Measurements from ENCODE around the gene LGALS3BP. TPM values are rescaled to one million over a fixed set of nuclear protein-coding genes. Genes with fewer than 3 reads are reported as not detected.

The LGALS3BP gene
- total and polyA plus RNA-seq, 12 donors = 196 to 852 (median 545) TPM

- Histone ChIP-seq H3K36me3 (peaks cover 0 to 70% (median 9%) of the 10 kb centered on the region in 9 donors), H3K27me3 (no peaks in the 10 kb centered on the region), H3K4me1 (peaks cover 0 to 42% (median 27%) of the 10 kb centered on the region in 9 donors), H3K4me3 (no peak overlapping the region), H3K9me3 (no peaks in the 10 kb centered on the region), H3K27ac (no peak overlapping the region)
- ATAC-seq (no peak), DNase-seq (peak in 1 of 2 donors; percentile 5)
- 93 to 94% methylated on average over 33 of the region's 33 CpGs for WGBS, 2 donors
- intact Hi-C loops (cut with DNase I) = loop anchor here in 2 of 10 donors (10.0 kb wide), 2 partner anchors 54 to 404 kb away; no protein-coding TSS in a partner anchor
- no peak for TF ChIP-seq CTCF (IDR thresholded peaks at IDR 0.05)
Observed at GRCh38 chr17:78991017-78991738, 11.5 kb upstream of the LGALS3BP start.

GRCh38 chr17:78990349-78991016 lies 10.8 kb upstream of the LGALS3BP start:
- Histone ChIP-seq H3K27ac (no peak overlapping the region), H3K27me3 (no peaks in the 10 kb centered on the region), H3K4me1 (peaks cover 0 to 42% (median 34%) of the 10 kb centered on the region in 9 donors), H3K36me3 (peaks cover 0 to 63% (median 9%) of the 10 kb centered on the region in 9 donors), H3K4me3 (no peak overlapping the region), H3K9me3 (no peaks in the 10 kb centered on the region)
- 92 to 93% methylated on average over 29 of the region's 29 CpGs for WGBS, 2 donors
- ATAC-seq = peak in 1 of 8 donors; percentile 1
- TF ChIP-seq CTCF (IDR thresholded peaks at IDR 0.05) = no peak
- intact Hi-C loops (cut with DNase I) = loop anchor here in 2 of 10 donors (10.0 kb wide), 2 partner anchors 54 to 404 kb away; no protein-coding TSS in a partner anchor
- peak in 1 of 2 donors; percentile 30 for DNase-seq

- Histone ChIP-seq H3K27ac (peak overlapping the region in 8 of 10 donors; percentile 72 to 93 (median 82)), H3K4me1 (peaks cover 0 to 40% (median 34%) of the 10 kb centered on the region in 9 donors), H3K9me3 (no peaks in the 10 kb centered on the region), H3K4me3 (no peak overlapping the region), H3K36me3 (peaks cover 0 to 42% (median 9%) of the 10 kb centered on the region in 9 donors), H3K27me3 (no peaks in the 10 kb centered on the region)
- no peak for ATAC-seq
- DNase-seq = no peak
- WGBS, 2 donors = 38 to 43% methylated on average over 6 of the region's 6 CpGs
- intact Hi-C loops (cut with DNase I) = loop anchor here in 1 of 10 donors (10.0 kb wide), 1 partner anchor 407 kb away; no protein-coding TSS in a partner anchor
- TF ChIP-seq CTCF (IDR thresholded peaks at IDR 0.05) = no peak
Observed at GRCh38 chr17:78988152-78988551, 8.4 kb upstream of the LGALS3BP start.

- Histone ChIP-seq H3K36me3 (peaks cover 0 to 28% (median 0%) of the 10 kb centered on the region in 9 donors), H3K4me3 (peak overlapping the region; percentile 19 to 59 (median 50)), H3K4me1 (peaks cover 0 to 40% (median 30%) of the 10 kb centered on the region in 9 donors), H3K9me3 (no peaks in the 10 kb centered on the region), H3K27ac (peak overlapping the region; percentile 39 to 93 (median 82)), H3K27me3 (no peaks in the 10 kb centered on the region)
- intact Hi-C loops (cut with DNase I) = loop anchor here in 1 of 10 donors (10.0 kb wide), 1 partner anchor 408 kb away; no protein-coding TSS in a partner anchor
- DNase-seq (peak in 1 of 2 donors; percentile 21), ATAC-seq (peak; percentile 42 to 80 (median 64))
- WGBS, 2 donors = 7 to 9% methylated on average over 15 of the region's 15 CpGs
- peak in 1 of 9 donors; percentile 5 for TF ChIP-seq CTCF (IDR thresholded peaks at IDR 0.05)
Observed at GRCh38 chr17:78986649-78987328, 7.1 kb upstream of the LGALS3BP start.

Measured in heart right ventricle (tissue), 16 donors.